Liver (tissue), 3 donors: ENCODE measurements around the gene TRIM52.

Experiments used
- CTCF ChIP-seq: fragments of 150-350 bp; IDR thresholded peaks from 2 replicates; pipeline ENCODE4 v1.5.1; 2017; ENCODE audit warnings: improper control_type of control experiment, low read depth, low read length; ENCODE audit not compliant: missing input control
- GABPA ChIP-seq, 2 donors: IDR thresholded peaks in 1 of 2; conservative IDR thresholded peaks in 1 of 2; 2 replicates each; pipeline ENCODE4 v1.6.1; 2016; ENCODE audit warnings: antibody characterized with exemption in 2 of 2, mild to moderate bottlenecking in 1 of 2, moderate library complexity in 1 of 2
- HNF4A ChIP-seq, 2 donors: conservative IDR thresholded peaks; 2 replicates each; pipeline ENCODE4 v1.6.1; 2016; ENCODE audit warnings: antibody characterized with exemption in 2 of 2, mild to moderate bottlenecking in 2 of 2
- MAX ChIP-seq: IDR thresholded peaks from 2 replicates; pipeline ENCODE4 v1.6.1; 2016; ENCODE audit warnings: antibody characterized with exemption
- RAD21 ChIP-seq, 2 donors: IDR thresholded peaks; 2 replicates each; pipeline ENCODE4 v1.6.1; 2016; ENCODE audit warnings: antibody characterized with exemption in 2 of 2, mild to moderate bottlenecking in 2 of 2
- REST ChIP-seq: IDR thresholded peaks from 2 replicates; pipeline ENCODE4 v1.6.1; 2016; ENCODE audit warnings: antibody characterized with exemption, mild to moderate bottlenecking
- SP1 ChIP-seq: IDR thresholded peaks from 2 replicates; pipeline ENCODE4 v1.6.1; 2018; ENCODE audit warnings: antibody characterized with exemption, mild to moderate bottlenecking
- TAF1 ChIP-seq: conservative IDR thresholded peaks from 2 replicates; pipeline ENCODE4 v1.6.1; 2016; ENCODE audit warnings: antibody characterized with exemption, mild to moderate bottlenecking
- donor health status: healthy.
- donor health status: healthy.

GRCh38 chr5:181223729-181224389 is 37.1 kb downstream of the TRIM52 start:
- TF ChIP-seq CTCF (no peak), MAX (no peak), RAD21 (IDR thresholded peaks at IDR 0.05) (no peak), REST (no peak), HNF4A (conservative IDR thresholded peaks at IDR 0.05) (no peak), SP1 (no peak), GABPA (IDR thresholded peaks at IDR 0.05 in 1 of 2, conservative IDR thresholded peaks at IDR 0.05 in 1 of 2) (no peak), TAF1 (no peak)
